OCI-LY3 (cell line): ENCODE data around the gene ZNF862.

Experiments
- H2AFZ ChIP-seq: fragments of 200-600, 300-600 bp; shearing (Covaris generic); 2 replicates; pipeline ENCODE4 v1.6.0; 2014; ENCODE audit warnings: antibody characterized with exemption, low read depth, low read length
- H3K27ac ChIP-seq: fragments of 200-600, 300-600 bp; sonication (generic); 2 replicates; pipeline ENCODE4 v1.5.1; 2014; ENCODE audit warnings: mild to moderate bottlenecking, low read length, moderate library complexity, mixed read lengths
- H3K27me3 ChIP-seq: fragments of 200-600, 300-600 bp; sonication (generic); 2 replicates; pipeline ENCODE4 v1.6.1; 2014; ENCODE audit warnings: low read depth, low read length, mixed read lengths
- H3K36me3 ChIP-seq: fragments of 200-600, 300-600 bp; sonication (generic); replicated peaks from 2 replicates; pipeline ENCODE3; 2014; ENCODE audit warnings: low read depth, low read length, mixed read lengths
- H3K4me1 ChIP-seq: fragments of 300-600, 200-600 bp; sonication (generic); 2 replicates; pipeline ENCODE4 v1.6.1; 2014; ENCODE audit warnings: low read length, mixed read lengths
- H3K4me2 ChIP-seq: fragments of 200-600, 300-600 bp; sonication (generic); 2 replicates; pipeline ENCODE4 v1.6.1; 2014; ENCODE audit warnings: low read length, mixed read lengths
- H3K4me3 ChIP-seq: fragments of 300-600, 200-600 bp; sonication (generic); 2 replicates; pipeline ENCODE4 v1.5.1; 2014; ENCODE audit warnings: antibody characterized with exemption, mild to moderate bottlenecking, low read length, moderate library complexity
- H3K79me2 ChIP-seq: fragments of 300-600, 200-600 bp; shearing (Covaris generic); 2 replicates; pipeline ENCODE4 v1.6.1; 2014; ENCODE audit warnings: mild to moderate bottlenecking, low read length, mixed read lengths
- H3K9ac ChIP-seq: fragments of 300-600, 200-600 bp; shearing (Covaris generic); 2 replicates; pipeline ENCODE4 v1.6.0; 2014; ENCODE audit warnings: mild to moderate bottlenecking, low read length, moderate library complexity
- H3K9me3 ChIP-seq: fragments of 200-600, 300-600 bp; shearing (Covaris generic); 2 replicates; pipeline ENCODE4 v1.6.1; 2014; ENCODE audit warnings: low read length, mixed read lengths; ENCODE audit not compliant: insufficient read depth
- H4K20me1 ChIP-seq: fragments of 200-600, 300-600 bp; sonication (generic); 2 replicates; pipeline ENCODE4 v1.6.1; 2016; ENCODE audit warnings: low read length, mixed read lengths; ENCODE audit not compliant: insufficient read depth
- CTCF ChIP-seq: fragments of 200-600, 300-600 bp; sonication (generic); IDR thresholded peaks from 2 replicates; pipeline ENCODE4 v1.5.1; 2014; ENCODE audit warnings: antibody characterized with exemption, low read length, low read depth
- EZH2phosphoT487 ChIP-seq: fragments of 200-600 bp; shearing (Covaris generic); IDR thresholded peaks from 2 replicates; pipeline ENCODE4 v1.6.1; 2018; ENCODE audit warnings: antibody characterized with exemption, mixed run types, low read depth

The ZNF862 gene

GRCh38 chr7:149814494-149814893, 23.7 kb upstream of the ZNF862 start:
- Histone ChIP-seq H3K36me3 (no peaks in the 10 kb centered on the region), H4K20me1 (no peaks in the 10 kb centered on the region), H3K4me1 (no peaks in the 10 kb centered on the region), H2AFZ (no peak overlapping the region), H3K9ac (no peak overlapping the region), H3K9me3 (no peaks in the 10 kb centered on the region), H3K79me2 (no peaks in the 10 kb centered on the region), H3K27me3 (peaks cover 12% of the 10 kb centered on the region), H3K4me3 (no peak overlapping the region), H3K27ac (no peak overlapping the region), H3K4me2 (no peak overlapping the region)
- TF ChIP-seq EZH2phosphoT487 (no peak), CTCF (no peak)

GRCh38 chr7:149815121-149815520, 23.1 kb upstream of the ZNF862 start:
- H3K4me2 ChIP-seq = no peak overlapping the region
- no peak overlapping the region for H2AFZ ChIP-seq
- no peaks in the 10 kb centered on the region for H3K9me3 ChIP-seq
- H3K9ac ChIP-seq = no peak overlapping the region
- peaks cover 6% of the 10 kb centered on the region for H3K27me3 ChIP-seq
- no peaks in the 10 kb centered on the region for H3K4me1 ChIP-seq
- TF ChIP-seq CTCF (no peak), EZH2phosphoT487 (no peak)
- H3K36me3 ChIP-seq = no peaks in the 10 kb centered on the region
- no peaks in the 10 kb centered on the region for H3K79me2 ChIP-seq
- no peak overlapping the region for H3K27ac ChIP-seq
- H3K4me3 ChIP-seq = no peak overlapping the region
- no peaks in the 10 kb centered on the region for H4K20me1 ChIP-seq

GRCh38 chr7:149815661-149816266, 22.4 kb upstream of the ZNF862 start:
- Histone ChIP-seq H3K27me3 (no peaks in the 10 kb centered on the region), H3K79me2 (no peaks in the 10 kb centered on the region), H3K27ac (no peak overlapping the region), H2AFZ (no peak overlapping the region), H4K20me1 (no peaks in the 10 kb centered on the region), H3K4me3 (no peak overlapping the region), H3K9ac (no peak overlapping the region), H3K36me3 (no peaks in the 10 kb centered on the region), H3K9me3 (no peaks in the 10 kb centered on the region), H3K4me2 (no peak overlapping the region), H3K4me1 (no peaks in the 10 kb centered on the region)
- TF ChIP-seq EZH2phosphoT487 (no peak), CTCF (no peak)

- no peaks in the 10 kb centered on the region for H3K27me3 ChIP-seq
- H2AFZ ChIP-seq = no peak overlapping the region
- TF ChIP-seq EZH2phosphoT487 (no peak), CTCF (no peak)
- no peak overlapping the region for H3K9ac ChIP-seq
- no peaks in the 10 kb centered on the region for H3K36me3 ChIP-seq
- H3K4me1 ChIP-seq = no peaks in the 10 kb centered on the region
- H3K27ac ChIP-seq = no peak overlapping the region
- no peaks in the 10 kb centered on the region for H4K20me1 ChIP-seq
- H3K4me2 ChIP-seq = no peak overlapping the region
- no peaks in the 10 kb centered on the region for H3K9me3 ChIP-seq
- no peak overlapping the region for H3K4me3 ChIP-seq
- H3K79me2 ChIP-seq = no peaks in the 10 kb centered on the region
Measured at GRCh38 chr7:149816267-149816751, 21.9 kb upstream of the ZNF862 start.
